T-helper 17 cell (primary cell): ENCODE results near the gene ALDH1A3. TPM values are rescaled to one million over a fixed set of nuclear protein-coding genes. Genes with fewer than 3 reads are reported as not detected.

Experiments used
- ATAC-seq: fragments of 150-1000 bp; cut with Tn5 transposase; 2 replicates; pipeline ENCODE4 v1.10.0; 2021; ENCODE audit warnings: mild to moderate bottlenecking, moderate library complexity
- DNase-seq, 3 donors: peaks; one replicate each; pipeline versions ENCODE4 v3.0.0 to v3.0.0-alpha.2; 2020 to 2021
- H3K9me3 ChIP-seq: one replicate; pipeline ENCODE4 v1.7.0; 2013; ENCODE audit warnings: low read length, mild to moderate bottlenecking; ENCODE audit not compliant: control insufficient read depth, poor library complexity, severe bottlenecking
- H3K27ac Mint-ChIP-seq: one replicate; pipeline ENCODE4 v1.8.0; 2022; ENCODE audit warnings: mild to moderate bottlenecking, moderate library complexity, mixed read lengths
- H3K27me3 Mint-ChIP-seq: one replicate; pipeline ENCODE4 v1.8.0; 2022; ENCODE audit warnings: mixed read lengths
- H3K36me3 Mint-ChIP-seq: one replicate; pipeline ENCODE4 v1.8.0; 2022; ENCODE audit warnings: low read depth, mixed read lengths
- H3K4me1 Mint-ChIP-seq: one replicate; pipeline ENCODE4 v1.8.0; 2022; ENCODE audit warnings: mild to moderate bottlenecking, mixed read lengths
- H3K4me3 Mint-ChIP-seq: one replicate; pipeline ENCODE4 v1.8.0; 2022; ENCODE audit warnings: mild to moderate bottlenecking, moderate library complexity, mixed read lengths
- total RNA-seq, 4 donors: library from RNA in 2 of 4; stranded (reverse) in 2 of 4; gene quantifications; one replicate each; pipeline ENCODE4 v1.2.3 and lab custom pipeline; 2022 to 2026

Gene ALDH1A3
- total RNA-seq, 2 donors from 2014 or later, result not detected

DNA sequence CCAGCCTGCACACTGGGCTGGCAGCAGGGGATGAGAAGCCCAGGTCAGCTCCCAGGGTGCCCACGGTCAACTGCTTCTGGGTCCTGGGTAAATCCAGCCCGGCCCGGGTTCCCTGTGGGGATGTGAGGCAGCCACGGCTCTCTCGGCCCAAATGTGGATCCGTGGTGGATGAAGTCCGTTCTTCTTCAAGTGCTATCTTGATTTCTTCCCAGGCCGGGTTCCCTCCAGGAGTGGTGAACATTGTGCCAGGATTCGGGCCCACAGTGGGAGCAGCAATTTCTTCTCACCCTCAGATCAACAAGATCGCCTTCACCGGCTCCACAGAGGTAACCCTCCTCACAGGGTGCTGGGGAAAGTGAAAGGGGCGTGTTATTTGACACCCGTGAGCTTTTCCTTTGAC is 16.1 kb downstream of the ALDH1A3 start:
- Mint-ChIP-seq H3K36me3 (no peaks in the 10 kb centered on the region), H3K4me1 (peaks cover 2% of the 10 kb centered on the region), H3K4me3 (no peak overlapping the region), H3K27me3 (peaks cover 83% of the 10 kb centered on the region), H3K27ac (no peak overlapping the region)
- DNase-seq, result no peak
- ATAC-seq, result no peak
- no peaks in the 10 kb centered on the region for H3K9me3 ChIP-seq

DNA sequence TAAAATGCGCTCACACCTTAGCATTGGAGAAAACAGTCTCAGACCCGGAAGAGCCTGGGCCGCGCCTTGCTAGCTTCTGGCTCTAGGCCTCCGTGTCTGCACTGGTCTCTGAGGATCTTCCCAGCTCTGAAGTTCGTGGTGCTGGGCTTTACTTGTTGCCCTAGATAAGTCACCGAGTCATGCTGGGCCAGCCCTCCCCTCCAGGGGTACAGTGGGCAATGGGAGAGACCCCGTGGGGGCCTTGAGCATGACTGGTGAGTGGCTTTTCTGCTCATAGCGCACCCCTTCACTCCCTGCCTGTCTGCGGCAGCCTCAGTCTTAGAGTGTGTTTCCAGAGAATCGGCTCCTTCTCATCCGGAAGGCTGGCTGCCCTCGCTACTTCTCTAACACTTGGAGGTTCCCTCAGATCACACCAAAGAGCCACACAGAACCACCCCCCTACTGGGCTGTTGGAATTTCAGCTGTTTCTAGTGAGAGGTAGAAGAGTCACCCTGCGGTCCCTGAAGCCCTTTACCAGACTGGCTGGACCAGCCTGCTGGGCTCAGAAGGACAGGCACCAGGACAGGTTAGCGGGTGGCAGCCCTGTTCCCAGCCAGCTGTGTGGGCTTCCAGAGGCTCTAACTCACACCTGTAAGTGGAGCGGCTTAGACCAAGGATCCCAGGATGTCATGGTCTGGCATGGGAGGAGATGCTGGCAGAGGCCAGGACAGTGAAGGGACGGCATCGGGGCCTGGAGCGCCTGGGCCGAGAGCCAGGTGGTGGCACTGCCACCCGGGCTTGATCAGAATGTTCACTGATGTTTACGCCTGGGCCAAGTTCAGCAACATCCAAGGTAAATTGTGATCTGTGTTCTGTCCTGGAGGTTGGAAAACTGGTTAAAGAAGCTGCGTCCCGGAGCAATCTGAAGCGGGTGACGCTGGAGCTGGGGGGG is 17.9 kb downstream of the ALDH1A3 start:
- no peaks in the 10 kb centered on the region for H3K4me1 Mint-ChIP-seq
- H3K4me3 Mint-ChIP-seq, result no peak overlapping the region
- no peaks in the 10 kb centered on the region for H3K36me3 Mint-ChIP-seq
- ATAC-seq, result no peak
- no peaks in the 10 kb centered on the region for H3K9me3 ChIP-seq
- DNase-seq, result no peak
- H3K27ac Mint-ChIP-seq, result no peak overlapping the region
- peaks cover 65% of the 10 kb centered on the region for H3K27me3 Mint-ChIP-seq

DNA sequence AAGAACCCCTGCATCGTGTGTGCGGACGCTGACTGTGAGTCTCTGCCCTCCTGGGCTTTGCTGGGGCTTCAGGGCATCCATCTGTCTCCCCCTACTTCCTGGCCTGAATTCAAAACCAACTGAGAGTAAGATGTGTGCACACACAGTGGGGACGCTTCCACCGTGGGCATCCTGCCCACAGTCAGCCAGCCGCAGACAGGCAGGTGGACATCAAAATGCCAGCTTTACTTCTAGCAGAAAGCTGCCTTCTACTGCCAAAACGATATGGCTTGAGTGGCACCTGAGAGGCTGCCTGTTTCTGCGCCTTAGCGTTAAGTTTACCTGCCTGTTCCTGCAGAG is 18.5 kb downstream of the ALDH1A3 start:
- no peaks in the 10 kb centered on the region for H3K36me3 Mint-ChIP-seq
- DNase-seq (no peak), ATAC-seq (no peak)
- no peaks in the 10 kb centered on the region for H3K9me3 ChIP-seq
- H3K4me1 Mint-ChIP-seq, result peaks cover 2% of the 10 kb centered on the region
- no peak overlapping the region for H3K27ac Mint-ChIP-seq
- no peak overlapping the region for H3K4me3 Mint-ChIP-seq
- peaks cover 59% of the 10 kb centered on the region for H3K27me3 Mint-ChIP-seq

- Mint-ChIP-seq H3K4me1 (peaks cover 2% of the 10 kb centered on the region), H3K27me3 (peaks cover 51% of the 10 kb centered on the region), H3K36me3 (no peaks in the 10 kb centered on the region), H3K27ac (no peak overlapping the region), H3K4me3 (no peak overlapping the region)
- DNase-seq (no peak), ATAC-seq (no peak)
- H3K9me3 ChIP-seq, result no peaks in the 10 kb centered on the region
These were observed 19.2 kb downstream of the ALDH1A3 start for GRCh38 chr15:100898661-100899462.

DNA sequence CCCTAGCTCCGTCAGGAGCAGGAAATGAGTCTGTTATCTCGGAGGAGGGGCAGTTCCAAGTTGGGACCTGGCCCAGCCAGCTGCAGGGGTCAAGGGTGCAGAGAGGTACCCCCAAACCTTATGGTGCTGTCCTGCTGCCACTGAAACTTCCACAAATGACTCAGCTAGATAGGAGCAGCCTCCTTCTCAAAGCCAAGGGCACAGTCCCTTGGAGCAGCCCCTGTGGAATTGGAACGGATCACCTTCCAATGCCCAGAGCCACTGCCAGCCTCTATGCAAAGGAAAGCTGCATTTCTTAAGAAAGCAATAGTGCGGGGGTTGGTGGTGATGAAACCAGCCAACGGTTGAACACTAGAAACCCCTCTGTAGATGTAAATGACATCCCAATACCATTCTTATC is 20.0 kb downstream of the ALDH1A3 start:
- Mint-ChIP-seq H3K27ac (no peak overlapping the region), H3K4me3 (no peak overlapping the region), H3K36me3 (no peaks in the 10 kb centered on the region), H3K4me1 (peaks cover 2% of the 10 kb centered on the region), H3K27me3 (peaks cover 48% of the 10 kb centered on the region)
- H3K9me3 ChIP-seq, result no peaks in the 10 kb centered on the region
- ATAC-seq, result no peak
- DNase-seq, result no peak

GRCh38 chr15:100900136-100900794 is 20.6 kb downstream of the ALDH1A3 start:
- H3K4me3 Mint-ChIP-seq, result no peak overlapping the region
- H3K27ac Mint-ChIP-seq, result no peak overlapping the region
- ATAC-seq (no peak), DNase-seq (no peak)
- peaks cover 2% of the 10 kb centered on the region for H3K4me1 Mint-ChIP-seq
- H3K27me3 Mint-ChIP-seq, result peaks cover 48% of the 10 kb centered on the region
- H3K9me3 ChIP-seq, result no peaks in the 10 kb centered on the region
- no peaks in the 10 kb centered on the region for H3K36me3 Mint-ChIP-seq

- H3K36me3 Mint-ChIP-seq, result no peaks in the 10 kb centered on the region
- DNase-seq, result no peak
- peaks cover 48% of the 10 kb centered on the region for H3K27me3 Mint-ChIP-seq
- H3K4me3 Mint-ChIP-seq, result no peak overlapping the region
- no peaks in the 10 kb centered on the region for H3K9me3 ChIP-seq
- H3K4me1 Mint-ChIP-seq, result peaks cover 2% of the 10 kb centered on the region
- no peak for ATAC-seq
- no peak overlapping the region for H3K27ac Mint-ChIP-seq
These were observed 21.2 kb downstream of the ALDH1A3 start for GRCh38 chr15:100900795-100901169.

- no peak for DNase-seq
- no peak overlapping the region for H3K4me3 Mint-ChIP-seq
- peaks cover 2% of the 10 kb centered on the region for H3K4me1 Mint-ChIP-seq
- H3K9me3 ChIP-seq, result no peaks in the 10 kb centered on the region
- no peak overlapping the region for H3K27ac Mint-ChIP-seq
- H3K27me3 Mint-ChIP-seq, result peaks cover 53% of the 10 kb centered on the region
- H3K36me3 Mint-ChIP-seq, result no peaks in the 10 kb centered on the region
- no peak for ATAC-seq
These were observed 21.7 kb downstream of the ALDH1A3 start for GRCh38 chr15:100901296-100901695.

DNA sequence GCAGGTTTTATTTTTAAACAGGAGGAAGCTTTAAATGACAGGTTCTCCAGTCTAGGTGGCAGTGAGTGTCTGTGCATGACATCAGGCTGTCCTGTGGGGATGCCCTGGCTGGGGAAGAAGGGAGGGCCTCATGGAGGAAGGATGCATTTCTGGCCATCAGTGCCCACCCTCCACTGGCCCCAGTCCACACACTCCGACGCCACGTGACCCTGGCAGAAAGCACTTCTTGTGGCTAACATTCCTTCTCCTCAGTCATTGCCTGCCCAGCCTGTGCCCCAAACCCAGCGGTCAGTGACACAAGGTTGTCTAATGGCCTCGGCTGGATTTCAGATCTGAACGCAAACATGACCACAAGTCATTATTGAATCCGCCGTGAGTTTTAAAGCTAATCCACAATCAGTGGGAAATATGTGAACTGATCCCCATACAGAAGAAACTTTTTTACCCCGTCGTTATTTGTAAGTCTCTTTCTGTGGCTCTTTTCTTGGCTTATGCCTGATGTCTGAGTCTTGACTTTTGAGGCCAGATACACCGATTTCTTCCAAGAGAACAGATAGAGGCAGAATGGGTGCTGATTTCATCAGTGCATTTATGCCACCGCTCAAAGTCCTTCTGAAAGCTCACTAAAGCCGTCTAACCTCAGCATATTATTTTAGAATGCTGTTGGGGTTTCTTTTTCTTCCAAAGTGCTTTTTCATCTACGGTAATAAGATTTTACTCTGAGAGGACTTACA is 22.2 kb downstream of the ALDH1A3 start:
- H3K4me3 Mint-ChIP-seq, result no peak overlapping the region

GRCh38 chr15:100902436-100903167 is 23.0 kb downstream of the ALDH1A3 start:
- Mint-ChIP-seq H3K27me3 (peaks cover 60% of the 10 kb centered on the region), H3K36me3 (no peaks in the 10 kb centered on the region), H3K4me3 (peak overlapping the region; percentile 16), H3K4me1 (peaks cover 2% of the 10 kb centered on the region), H3K27ac (no peak overlapping the region)
- DNase-seq (no peak), ATAC-seq (no peak)
- no peaks in the 10 kb centered on the region for H3K9me3 ChIP-seq

More for the DNA sequence above, 22.2 kb downstream of the ALDH1A3 start:
- DNase-seq, result no peak
- peaks cover 2% of the 10 kb centered on the region for H3K4me1 Mint-ChIP-seq
- no peak for ATAC-seq
- no peaks in the 10 kb centered on the region for H3K9me3 ChIP-seq
- peaks cover 58% of the 10 kb centered on the region for H3K27me3 Mint-ChIP-seq
- H3K36me3 Mint-ChIP-seq, result no peaks in the 10 kb centered on the region
- H3K27ac Mint-ChIP-seq, result no peak overlapping the region

DNA sequence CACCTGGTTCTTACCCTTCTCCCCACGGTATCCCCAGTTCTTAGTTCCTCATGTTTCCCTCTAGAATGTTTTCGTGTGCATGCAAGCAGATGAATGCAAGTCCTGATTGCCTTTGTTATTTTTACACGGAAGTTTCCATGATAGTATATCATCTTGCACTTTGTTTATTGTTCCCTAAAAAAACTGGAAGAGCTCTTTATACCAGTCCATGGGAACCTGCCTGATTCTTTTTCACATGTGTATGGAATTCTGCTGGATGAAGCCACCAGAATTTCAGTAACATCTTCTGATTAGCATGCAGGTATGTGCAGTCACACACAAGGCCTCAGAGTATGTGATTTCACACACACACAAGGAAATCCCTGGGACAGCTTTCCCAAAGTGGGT is 23.5 kb downstream of the ALDH1A3 start:
- Mint-ChIP-seq H3K4me3 (no peak overlapping the region), H3K36me3 (no peaks in the 10 kb centered on the region), H3K27me3 (peaks cover 54% of the 10 kb centered on the region), H3K27ac (no peak overlapping the region), H3K4me1 (peaks cover 2% of the 10 kb centered on the region)
- H3K9me3 ChIP-seq, result no peaks in the 10 kb centered on the region
- ATAC-seq (no peak), DNase-seq (no peak)

DNA sequence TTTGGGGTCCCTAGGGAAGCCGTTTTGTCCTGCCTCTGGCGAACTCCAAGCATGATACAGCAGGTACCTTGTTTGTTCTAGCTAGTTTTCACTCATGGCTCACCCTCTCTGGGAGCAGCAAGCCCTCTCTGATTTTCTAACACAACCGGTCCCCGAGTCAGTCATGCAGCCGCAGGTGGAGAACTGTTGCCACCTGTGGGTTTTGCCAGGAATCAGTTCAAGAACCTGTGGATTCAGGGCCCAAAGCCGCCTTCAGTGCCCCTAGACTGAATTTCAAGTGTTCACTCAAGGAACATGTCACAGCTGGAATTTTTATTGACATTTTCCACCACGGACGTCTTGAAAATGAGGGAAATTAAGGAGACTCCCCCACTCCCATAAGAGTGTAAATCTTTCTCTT is 26.2 kb downstream of the ALDH1A3 start:
- no peak overlapping the region for H3K4me3 Mint-ChIP-seq
- H3K9me3 ChIP-seq, result no peaks in the 10 kb centered on the region
- no peak overlapping the region for H3K27ac Mint-ChIP-seq
- H3K27me3 Mint-ChIP-seq, result peaks cover 49% of the 10 kb centered on the region
- H3K4me1 Mint-ChIP-seq, result peaks cover 2% of the 10 kb centered on the region
- DNase-seq (no peak), ATAC-seq (no peak)
- H3K36me3 Mint-ChIP-seq, result no peaks in the 10 kb centered on the region
